NOMO-1 (cell line): ENCODE data around the gene KIF1C.
"Not testable (repeated sequence)": the region's sequence is repeated elsewhere in the genome, so short reads cannot be mapped to it uniquely, and the experiment has no call there.

Experiments used
- DNase-seq, 2 experiments: peaks; one replicate each; lab custom pipeline; 2025; ENCODE audit not compliant: unreplicated experiment in 2 of 2; lab: John Stamatoyannopoulos, UW

The KIF1C gene

GRCh38 chr17:5042157-5043022 lies 44.6 kb downstream of the KIF1C start:
- no peak for DNase-seq

GRCh38 chr17:5043524-5043923 lies 45.8 kb downstream of the KIF1C start:
- no peak for DNase-seq

GRCh38 chr17:5044630-5045029 lies 46.9 kb downstream of the KIF1C start:
- DNase-seq = no peak

- DNase-seq = no peak
Observed at GRCh38 chr17:5045496-5045895, 47.7 kb downstream of the KIF1C start.

- no peak for DNase-seq
Observed at GRCh38 chr17:5047446-5047845, 49.7 kb downstream of the KIF1C start.

- DNase-seq = no peak
Observed at GRCh38 chr17:5049314-5049841, 51.6 kb downstream of the KIF1C start.

- no peak for DNase-seq
Observed at GRCh38 chr17:5050278-5050677, 52.5 kb downstream of the KIF1C start.

GRCh38 chr17:5055543-5055942 lies 57.8 kb downstream of the KIF1C start:
- no peak for DNase-seq

GRCh38 chr17:5065227-5065744 lies 67.5 kb downstream of the KIF1C start:
- DNase-seq = no peak

- no peak for DNase-seq
Observed at GRCh38 chr17:5068236-5068635, 70.5 kb downstream of the KIF1C start.

- no peak for DNase-seq
Observed at GRCh38 chr17:5069724-5070123, 72.0 kb downstream of the KIF1C start.

GRCh38 chr17:5075472-5075871 lies 77.7 kb downstream of the KIF1C start:
- DNase-seq = not testable (repeated sequence)

- DNase-seq = not testable (repeated sequence)
Observed at GRCh38 chr17:5077275-5077674, 79.5 kb downstream of the KIF1C start.

GRCh38 chr17:5077781-5078105 lies 80.0 kb downstream of the KIF1C start:
- DNase-seq = no peak
